ENCODE results near the gene EMC8. TPM values are rescaled to one million over a fixed set of nuclear protein-coding genes. Genes with fewer than 3 reads are reported as not detected.

Gene EMC8
- total RNA-seq, 2 experiments from 2014 or later: 30.4 to 32.9 TPM

DNA sequence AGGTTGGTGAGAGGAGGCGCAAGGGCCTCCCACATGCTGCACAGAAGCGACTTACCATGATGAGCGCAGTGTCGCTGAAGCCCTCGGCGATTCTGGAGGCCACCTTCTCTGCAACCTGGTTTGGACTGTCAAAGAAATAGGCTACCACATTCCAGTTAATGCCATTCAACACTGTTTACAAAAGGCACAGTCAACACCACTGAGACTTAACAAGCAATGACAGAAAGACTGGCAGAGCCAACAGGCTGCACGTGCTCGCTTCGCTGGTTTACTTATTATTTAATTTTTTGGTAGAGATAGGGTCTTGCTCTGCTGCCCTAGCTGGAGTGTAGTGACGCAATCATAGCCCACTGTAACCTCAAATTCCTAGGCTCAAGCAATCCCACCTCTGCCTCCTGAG, 18.2 kb downstream of the EMC8 start:
- ATAC-seq: no peak
- Mint-ChIP-seq H3K36me3 (ENCODE audit: low read depth) (peaks cover 39% of the 10 kb centered on the region), H3K9me3 (ENCODE audit: low read depth) (no peaks in the 10 kb centered on the region), H3K27me3 (no peaks in the 10 kb centered on the region), H3K27ac (no peak overlapping the region), H3K4me3 (no peak overlapping the region), H3K4me1 (peaks cover 5% of the 10 kb centered on the region)
- ChIA-PET CTCF (no interaction called here), POLR2A (no interaction called here)
- no peak for DNase-seq
- intact Hi-C loops (cut with DNase I, micrococcal nuclease): no loop called here

GRCh38 chr16:85780281-85780680, 19.1 kb downstream of the EMC8 start:
- intact Hi-C loops (cut with DNase I, micrococcal nuclease): no loop called here
- Mint-ChIP-seq H3K9me3 (ENCODE audit: low read depth) (no peaks in the 10 kb centered on the region), H3K4me1 (peaks cover 5% of the 10 kb centered on the region), H3K27ac (no peak overlapping the region), H3K36me3 (ENCODE audit: low read depth) (peaks cover 32% of the 10 kb centered on the region), H3K4me3 (no peak overlapping the region), H3K27me3 (no peaks in the 10 kb centered on the region)
- CTCF ChIA-PET: no interaction called here
- no peak for DNase-seq
- POLR2A ChIA-PET: no interaction called here
- no peak for ATAC-seq

- no peaks in the 10 kb centered on the region for H3K27me3 Mint-ChIP-seq
- H3K4me3 Mint-ChIP-seq: no peak overlapping the region
- H3K27ac Mint-ChIP-seq: no peak overlapping the region
- H3K36me3 Mint-ChIP-seq (ENCODE audit: low read depth): peaks cover 32% of the 10 kb centered on the region
- peak; percentile 61 for DNase-seq
- peaks cover 5% of the 10 kb centered on the region for H3K4me1 Mint-ChIP-seq
- intact Hi-C loops (cut with DNase I, micrococcal nuclease): no loop called here
- ATAC-seq: peak; percentile 86
- POLR2A ChIA-PET: no interaction called here
- CTCF ChIA-PET: interaction anchor here (0.6 kb wide), 1 partner anchor 671 kb away, joined by 3 read pairs; no protein-coding TSS in a partner anchor
- no peaks in the 10 kb centered on the region for H3K9me3 Mint-ChIP-seq (ENCODE audit: low read depth)
Observed at GRCh38 chr16:85778873-85779272, 20.5 kb downstream of the EMC8 start.

GRCh38 chr16:85777583-85778310, 21.6 kb downstream of the EMC8 start:
- H3K4me1 Mint-ChIP-seq: peaks cover 5% of the 10 kb centered on the region
- no peak for ATAC-seq

DNA sequence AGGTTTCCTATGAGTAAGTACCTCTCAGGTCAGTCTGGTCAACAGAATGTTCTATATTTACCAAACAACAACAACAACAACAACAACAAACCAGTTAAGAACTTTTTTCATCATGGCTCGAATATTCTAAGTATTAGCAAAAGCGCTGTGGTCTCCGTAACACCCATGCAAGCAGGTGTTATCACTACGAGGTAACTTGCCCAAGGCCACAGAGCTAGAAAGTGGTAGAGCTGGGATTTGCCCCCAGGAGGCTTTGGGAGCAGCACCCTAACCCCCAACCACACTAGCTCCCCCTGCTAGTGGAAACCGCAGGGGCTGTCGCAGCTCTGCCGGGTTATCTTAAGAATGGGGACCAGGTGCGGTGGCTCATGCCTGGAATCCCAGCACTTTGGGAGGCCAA, 24.5 kb downstream of the EMC8 start:
- H3K4me3 Mint-ChIP-seq: no peak overlapping the region
- H3K27ac Mint-ChIP-seq: no peak overlapping the region
- H3K36me3 Mint-ChIP-seq (ENCODE audit: low read depth): peaks cover 17% of the 10 kb centered on the region
- no peak for ATAC-seq
- H3K9me3 Mint-ChIP-seq (ENCODE audit: low read depth): no peaks in the 10 kb centered on the region
- intact Hi-C loops (cut with DNase I, micrococcal nuclease): no loop called here
- no peak for DNase-seq
- H3K27me3 Mint-ChIP-seq: no peaks in the 10 kb centered on the region
- POLR2A ChIA-PET: no interaction called here
- CTCF ChIA-PET: no interaction called here
- peaks cover 5% of the 10 kb centered on the region for H3K4me1 Mint-ChIP-seq

More at GRCh38 chr16:85777583-85778310, 21.6 kb downstream of the EMC8 start:
- H3K9me3 Mint-ChIP-seq (ENCODE audit: low read depth): no peaks in the 10 kb centered on the region
- ChIA-PET CTCF (interaction anchor here (0.7 kb wide), 1 partner anchor 158 kb away, joined by 3 read pairs; no protein-coding TSS in a partner anchor), POLR2A (interaction anchor here (0.7 kb wide), 1 partner anchor 141 kb away, joined by 3 read pairs; no protein-coding TSS in a partner anchor)
- H3K4me3 Mint-ChIP-seq: no peak overlapping the region
- intact Hi-C loops (cut with DNase I, micrococcal nuclease): no loop called here
- peaks cover 32% of the 10 kb centered on the region for H3K36me3 Mint-ChIP-seq (ENCODE audit: low read depth)
- H3K27ac Mint-ChIP-seq: no peak overlapping the region
- no peaks in the 10 kb centered on the region for H3K27me3 Mint-ChIP-seq
- no peak for DNase-seq

DNA sequence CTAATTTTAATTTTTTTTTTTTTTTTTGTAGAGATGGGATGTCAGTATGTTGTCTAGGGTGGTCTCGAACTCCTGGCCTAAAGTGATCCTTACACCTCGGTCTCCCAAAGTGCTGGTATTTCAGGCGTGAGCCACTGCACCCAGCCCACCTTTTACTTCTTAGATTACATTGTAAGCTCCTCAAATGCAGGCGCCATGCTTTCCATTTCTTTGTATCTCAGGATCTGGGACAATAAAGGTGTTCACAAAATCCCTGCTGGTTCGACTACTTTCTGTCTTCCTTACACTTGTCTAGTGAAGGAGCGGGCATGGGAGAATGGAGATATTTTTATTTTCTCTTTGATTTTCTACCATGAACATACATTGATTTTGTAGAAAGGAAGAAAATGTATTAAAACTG, 25.2 kb downstream of the EMC8 start:
- intact Hi-C loops (cut with DNase I, micrococcal nuclease): no loop called here
- no peaks in the 10 kb centered on the region for H3K27me3 Mint-ChIP-seq
- H3K27ac Mint-ChIP-seq: no peak overlapping the region
- H3K4me1 Mint-ChIP-seq: peaks cover 3% of the 10 kb centered on the region
- ATAC-seq (no peak), DNase-seq (no peak)
- peaks cover 12% of the 10 kb centered on the region for H3K36me3 Mint-ChIP-seq (ENCODE audit: low read depth)
- POLR2A ChIA-PET: no interaction called here
- no peaks in the 10 kb centered on the region for H3K9me3 Mint-ChIP-seq (ENCODE audit: low read depth)
- no peak overlapping the region for H3K4me3 Mint-ChIP-seq
- CTCF ChIA-PET: interaction anchor here (0.6 kb wide), 1 partner anchor 213 kb away, joined by 3 read pairs; no protein-coding TSS in a partner anchor

GRCh38 chr16:85773044-85773443, 26.3 kb downstream of the EMC8 start:
- Mint-ChIP-seq H3K27ac (no peak overlapping the region), H3K27me3 (no peaks in the 10 kb centered on the region), H3K4me1 (no peaks in the 10 kb centered on the region), H3K36me3 (ENCODE audit: low read depth) (peaks cover 7% of the 10 kb centered on the region), H3K4me3 (no peak overlapping the region), H3K9me3 (ENCODE audit: low read depth) (no peaks in the 10 kb centered on the region)
- ChIA-PET POLR2A (no interaction called here), CTCF (no interaction called here)
- DNase-seq (no peak), ATAC-seq (no peak)
- intact Hi-C loops (cut with DNase I, micrococcal nuclease): no loop called here

- ChIA-PET POLR2A (interaction anchor here (0.6 kb wide), 1 partner anchor 43 kb away, joined by 3 read pairs; no protein-coding TSS in a partner anchor), CTCF (interaction anchor here (0.5 to 0.8 kb wide), 2 partner anchors 10 to 95 kb away, joined by 3 read pairs; no protein-coding TSS in a partner anchor)
- Mint-ChIP-seq H3K9me3 (ENCODE audit: low read depth) (no peaks in the 10 kb centered on the region), H3K27ac (no peak overlapping the region), H3K4me3 (no peak overlapping the region), H3K36me3 (ENCODE audit: low read depth) (peaks cover 1% of the 10 kb centered on the region), H3K27me3 (no peaks in the 10 kb centered on the region), H3K4me1 (no peaks in the 10 kb centered on the region)
- no peak for ATAC-seq
- no peak for DNase-seq
- intact Hi-C loops (cut with DNase I, micrococcal nuclease): no loop called here
Observed at GRCh38 chr16:85770741-85771140, 28.6 kb downstream of the EMC8 start.

- H3K36me3 Mint-ChIP-seq (ENCODE audit: low read depth): peaks cover 1% of the 10 kb centered on the region
- H3K4me3 Mint-ChIP-seq: no peak overlapping the region
- intact Hi-C loops (cut with DNase I, micrococcal nuclease): no loop called here
- H3K4me1 Mint-ChIP-seq: no peaks in the 10 kb centered on the region
- POLR2A ChIA-PET: interaction anchor here (0.8 kb wide), 1 partner anchor 30 kb away, joined by 3 read pairs; no protein-coding TSS in a partner anchor
- H3K9me3 Mint-ChIP-seq (ENCODE audit: low read depth): no peaks in the 10 kb centered on the region
- ATAC-seq (no peak), DNase-seq (no peak)
- CTCF ChIA-PET: no interaction called here
- H3K27me3 Mint-ChIP-seq: peaks cover 1% of the 10 kb centered on the region
- H3K27ac Mint-ChIP-seq: no peak overlapping the region
Observed at GRCh38 chr16:85768199-85768598, 31.1 kb downstream of the EMC8 start.

- Mint-ChIP-seq H3K4me1 (no peaks in the 10 kb centered on the region), H3K4me3 (no peak overlapping the region), H3K36me3 (ENCODE audit: low read depth) (peaks cover 1% of the 10 kb centered on the region), H3K27ac (no peak overlapping the region), H3K9me3 (ENCODE audit: low read depth) (no peaks in the 10 kb centered on the region), H3K27me3 (peaks cover 1% of the 10 kb centered on the region)
- POLR2A ChIA-PET: no interaction called here
- ATAC-seq (peak; percentile 55), DNase-seq (no peak)
- CTCF ChIA-PET: no interaction called here
- intact Hi-C loops (cut with DNase I, micrococcal nuclease): no loop called here
Observed at GRCh38 chr16:85767531-85767930, 31.8 kb downstream of the EMC8 start.

DNA sequence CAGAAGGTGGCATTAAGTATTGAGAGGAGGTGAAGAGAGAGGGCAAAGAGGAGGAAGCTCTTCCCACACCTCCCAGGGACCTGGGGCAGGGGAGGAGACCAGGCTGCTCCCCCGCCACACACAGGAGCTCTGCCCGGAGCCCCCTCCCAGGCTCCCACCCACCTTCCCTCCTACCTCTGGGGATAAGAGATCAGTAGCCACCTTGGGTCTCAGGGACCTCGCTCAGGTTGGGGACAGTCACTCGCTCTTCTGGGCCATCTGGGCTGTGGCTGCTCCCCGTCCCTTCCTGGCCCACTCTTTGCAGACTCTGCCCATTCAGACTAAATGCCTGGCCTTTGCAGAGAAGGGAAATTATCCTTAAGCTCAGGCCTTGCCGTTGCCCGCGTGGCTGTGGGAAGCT, 33.6 kb downstream of the EMC8 start:
- ChIA-PET CTCF (no interaction called here), POLR2A (no interaction called here)
- intact Hi-C loops (cut with DNase I, micrococcal nuclease): no loop called here
- ATAC-seq (no peak), DNase-seq (no peak)
- Mint-ChIP-seq H3K27ac (no peak overlapping the region), H3K36me3 (ENCODE audit: low read depth) (peaks cover 1% of the 10 kb centered on the region), H3K9me3 (ENCODE audit: low read depth) (no peaks in the 10 kb centered on the region), H3K4me3 (no peak overlapping the region), H3K4me1 (no peaks in the 10 kb centered on the region), H3K27me3 (peaks cover 1% of the 10 kb centered on the region)

DNA sequence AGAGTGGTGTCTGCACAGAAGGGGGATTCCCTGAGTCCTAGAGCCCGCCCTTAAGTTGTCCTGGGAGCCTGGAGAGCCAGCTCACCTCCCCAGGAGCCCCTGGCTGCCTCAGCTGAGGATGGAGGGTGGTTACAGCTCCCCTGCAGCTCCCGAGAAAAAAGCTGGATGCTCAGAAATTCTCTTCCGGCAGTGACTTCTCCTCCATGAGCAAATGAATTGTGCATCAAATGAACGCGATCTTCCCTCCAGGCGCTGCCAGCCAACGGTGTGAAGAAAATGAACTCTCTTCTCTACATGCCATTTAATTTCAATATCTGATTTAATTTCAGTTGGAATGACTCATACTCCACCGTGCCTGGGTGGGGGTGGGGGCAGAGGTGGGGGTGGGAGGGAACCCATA, 34.1 kb downstream of the EMC8 start:
- no peak overlapping the region for H3K27ac Mint-ChIP-seq
- DNase-seq: no peak
- no peak for ATAC-seq
- CTCF ChIA-PET: no interaction called here
- no peaks in the 10 kb centered on the region for H3K9me3 Mint-ChIP-seq (ENCODE audit: low read depth)
- intact Hi-C loops (cut with DNase I, micrococcal nuclease): no loop called here
- H3K36me3 Mint-ChIP-seq (ENCODE audit: low read depth): peaks cover 1% of the 10 kb centered on the region
- peaks cover 4% of the 10 kb centered on the region for H3K27me3 Mint-ChIP-seq
- H3K4me1 Mint-ChIP-seq: no peaks in the 10 kb centered on the region
- no peak overlapping the region for H3K4me3 Mint-ChIP-seq
- POLR2A ChIA-PET: no interaction called here

Data from activated CD4-positive, alpha-beta T cell treated with anti-CD3 and anti-CD28 coated beads for 36 hours (primary cell).